Body of pancreas (tissue), 4 donors: Measurements from ENCODE around the gene LUC7L. TPM values are rescaled to one million over a fixed set of nuclear protein-coding genes. Genes with fewer than 3 reads are reported as not detected.

ENCODE experiments used
- ATAC-seq: fragments of 150-250 bp; one replicate; pipeline ENCODE4 v1.9.1; 2016
- DNase-seq, 4 donors: peaks; one replicate each; pipeline ENCODE4 v3.0.0-alpha.2; 2019
- H3K27ac ChIP-seq, 4 donors: fragments of 200-600 bp; sonication (generic); 1 replicate in 3 of 4; 2 replicates in 1 of 4; pipeline versions ENCODE4 v1.5.1 to v1.6.1; 2016 to 2019; ENCODE audit warnings: mild to moderate bottlenecking in 1 of 4, mixed read lengths in 1 of 4, moderate library complexity in 1 of 4
- H3K27me3 ChIP-seq, 2 donors: fragments of 200-600 bp; sonication (generic); one replicate each; pipeline ENCODE4 v1.6.0; 2016; ENCODE audit warnings: mild to moderate bottlenecking in 1 of 2
- H3K36me3 ChIP-seq, 2 donors: fragments of 200-600 bp; sonication (generic); replicated peaks in 1 of 2; 2 replicates each; pipeline ENCODE4 v1.5.1; 2016; ENCODE audit warnings: low read depth in 2 of 2; ENCODE audit not compliant: insufficient read depth in 1 of 2
- H3K4me1 ChIP-seq: fragments of 200-600 bp; sonication (generic); one replicate; pipeline ENCODE4 v1.6.0; 2016
- H3K4me3 ChIP-seq, 2 donors: fragments of 200-600 bp; sonication (generic); 1 replicate in 1 of 2; 2 replicates in 1 of 2; pipeline ENCODE4 v1.5.1; 2016 to 2019
- H3K9me3 ChIP-seq, 3 donors: fragments of 200-600 bp; sonication (generic); 1 replicate in 2 of 3; 2 replicates in 1 of 3; pipeline ENCODE4 v1.5.1; 2016
- CTCF ChIP-seq, 7 experiments: fragments of 450-650 bp in 4 of 7; fragments of 200-600 bp in 3 of 7; sonication (generic) in 3 of 7; IDR thresholded peaks; one replicate each; pipeline ENCODE4 v1.5.1; 2016 to 2019; ENCODE audit warnings: antibody characterized with exemption in 7 of 7
- POLR2A ChIP-seq, 3 donors: fragments of 450-650 bp; IDR thresholded peaks; one replicate each; pipeline ENCODE4 v1.6.1; 2016; ENCODE audit warnings: antibody characterized with exemption in 3 of 3, mild to moderate bottlenecking in 2 of 3
- WGBS, 2 donors: methylation state at CpG; one replicate each; pipeline ENCODE4 v1.1.5; 2017; 5-methylcytosine and 5-hydroxymethylcytosine counted together
- intact Hi-C: fragments of 100-400 bp; cut with DNase I; formaldehyde crosslinking; loops from one replicate; pipeline ENCODE4 v1.15.1; 2023
- total RNA-seq, 2 donors: library from RNA; depleted of rRNA; stranded (reverse); fragments of >200 nt; gene quantifications; one replicate each; pipeline ENCODE4 v1.1.0, GENCODE V29; 2016

LUC7L gene
- total RNA-seq, 2 donors from 2014 or later: 106 to 162 TPM

GRCh38 chr16:265711-266110 is 36.5 kb upstream of the LUC7L start:
- peaks cover 4 to 6% of the 10 kb centered on the region in 2 donors for H3K36me3 ChIP-seq
- H3K27me3 ChIP-seq: no peaks in the 10 kb centered on the region
- no peaks in the 10 kb centered on the region for H3K9me3 ChIP-seq
- no peak overlapping the region for H3K4me3 ChIP-seq
- 76% methylated on average over 12 of the region's 12 CpGs; no CpG with 5 or more reads in 1 of the 2 donors for WGBS, 2 donors
- H3K27ac ChIP-seq: no peak overlapping the region
- no peak for ATAC-seq
- H3K4me1 ChIP-seq: peaks cover 37% of the 10 kb centered on the region
- TF ChIP-seq POLR2A (IDR thresholded peaks at IDR 0.05) (no peak), CTCF (IDR thresholded peaks at IDR 0.05) (no peak)
- peak in 1 of 4 donors; percentile 35 for DNase-seq
- intact Hi-C loops: no loop called here

- Histone ChIP-seq H3K9me3 (no peaks in the 10 kb centered on the region), H3K4me3 (no peak overlapping the region), H3K27ac (no peak overlapping the region), H3K4me1 (peaks cover 30% of the 10 kb centered on the region), H3K36me3 (peaks cover 6% of the 10 kb centered on the region in 2 donors), H3K27me3 (no peaks in the 10 kb centered on the region)
- no peak for DNase-seq
- intact Hi-C loops: no loop called here
- no peak for TF ChIP-seq CTCF (IDR thresholded peaks at IDR 0.05)
- TF ChIP-seq POLR2A (IDR thresholded peaks at IDR 0.05): no peak
- ATAC-seq: no peak
- 90 to 95% methylated on average over 9 to 14 of the region's 14 CpGs for WGBS, 2 donors
These were observed 35.8 kb upstream of the LUC7L start for GRCh38 chr16:265002-265529.

- H3K36me3 ChIP-seq: peaks cover 6 to 10% of the 10 kb centered on the region in 2 donors
- no peak for TF ChIP-seq POLR2A (IDR thresholded peaks at IDR 0.05)
- TF ChIP-seq CTCF (IDR thresholded peaks at IDR 0.05): no peak
- no peak for ATAC-seq
- 91 to 94% methylated on average over 9 to 23 of the region's 23 CpGs for WGBS, 2 donors
- no peak overlapping the region for H3K27ac ChIP-seq
- no peaks in the 10 kb centered on the region for H3K9me3 ChIP-seq
- peaks cover 25% of the 10 kb centered on the region for H3K4me1 ChIP-seq
- intact Hi-C loops: no loop called here
- no peaks in the 10 kb centered on the region for H3K27me3 ChIP-seq
- no peak for DNase-seq
- H3K4me3 ChIP-seq: no peak overlapping the region
These were observed 35.2 kb upstream of the LUC7L start for GRCh38 chr16:264440-264951.

- Histone ChIP-seq H3K9me3 (no peaks in the 10 kb centered on the region), H3K27me3 (no peaks in the 10 kb centered on the region), H3K4me1 (peaks cover 19% of the 10 kb centered on the region), H3K27ac (no peak overlapping the region), H3K36me3 (peaks cover 6 to 11% of the 10 kb centered on the region in 2 donors), H3K4me3 (no peak overlapping the region)
- TF ChIP-seq CTCF (IDR thresholded peaks at IDR 0.05) (no peak), POLR2A (IDR thresholded peaks at IDR 0.05) (no peak)
- intact Hi-C loops: no loop called here
- WGBS, 2 donors: 92 to 100% methylated on average over 2 to 17 of the region's 17 CpGs
- ATAC-seq (no peak), DNase-seq (no peak)
These were observed 34.7 kb upstream of the LUC7L start for GRCh38 chr16:263944-264343.

GRCh38 chr16:263182-263774 is 34.0 kb upstream of the LUC7L start:
- H3K4me3 ChIP-seq: no peak overlapping the region
- peaks cover 13% of the 10 kb centered on the region for H3K4me1 ChIP-seq
- WGBS, 2 donors: 96% methylated on average over 9 to 31 of the region's 35 CpGs
- H3K27me3 ChIP-seq: no peaks in the 10 kb centered on the region
- TF ChIP-seq CTCF (IDR thresholded peaks at IDR 0.05) (no peak), POLR2A (IDR thresholded peaks at IDR 0.05) (no peak)
- H3K36me3 ChIP-seq: peaks cover 6 to 11% of the 10 kb centered on the region in 2 donors
- intact Hi-C loops: no loop called here
- H3K9me3 ChIP-seq: no peaks in the 10 kb centered on the region
- no peak overlapping the region for H3K27ac ChIP-seq
- ATAC-seq (no peak), DNase-seq (no peak)
